GM21737 (cell line): ENCODE results near the gene TBC1D22A.
"Not testable (repeated sequence)": the region's sequence is repeated elsewhere in the genome, so short reads cannot be mapped to it uniquely, and the experiment has no call there.

Experiments
- ATAC-seq: cut with Tn5 transposase; IDR thresholded peaks from one replicate; pipeline ENCODE4 v1.9.1; 2021; ENCODE audit warnings: mild to moderate bottlenecking, moderate library complexity; ENCODE audit not compliant: unreplicated experiment

TBC1D22A gene

DNA sequence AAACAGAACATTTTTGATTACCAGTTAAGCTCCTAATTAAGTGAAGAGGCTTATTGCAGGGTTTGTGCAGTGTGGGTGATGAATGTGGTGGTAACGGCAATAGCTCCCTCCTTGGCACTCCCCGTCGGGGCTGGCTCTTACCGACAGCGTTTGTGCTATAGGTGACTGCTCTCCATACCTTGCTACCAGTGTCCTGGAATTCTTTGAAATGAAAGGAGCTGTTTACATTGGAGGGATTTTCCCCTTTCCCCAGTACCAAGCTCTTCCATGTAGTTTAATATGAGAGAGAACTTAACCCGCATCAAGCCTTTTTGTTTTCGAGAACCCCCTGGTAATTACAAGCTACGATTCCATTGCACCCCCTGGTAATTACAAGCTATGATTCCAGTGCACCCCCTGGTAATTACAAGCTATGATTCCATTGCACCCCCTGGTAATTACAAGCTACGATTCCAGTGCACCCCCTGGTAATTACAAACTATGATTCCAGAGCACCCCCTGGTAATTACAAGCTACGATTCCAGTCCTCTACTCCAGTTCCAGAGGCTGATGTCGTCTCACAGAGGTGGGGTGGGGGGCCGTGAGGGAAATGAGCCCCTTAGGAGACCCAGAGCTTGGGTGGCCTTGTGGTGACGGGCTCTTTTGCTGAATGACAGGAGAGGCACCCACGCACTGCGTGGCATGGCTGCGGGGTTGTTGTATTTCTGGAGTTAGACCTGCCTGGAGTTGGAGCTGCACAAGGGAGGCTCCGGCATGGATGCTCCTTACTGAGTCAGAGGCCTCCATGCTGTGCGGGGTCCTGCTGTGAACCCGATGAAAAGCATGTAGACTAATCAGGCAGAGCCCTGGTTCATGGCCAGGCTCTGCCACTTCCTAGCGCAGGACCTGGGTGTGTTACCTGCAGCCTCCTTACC, 205.3 kb downstream of the TBC1D22A start:
- no peak for ATAC-seq

DNA sequence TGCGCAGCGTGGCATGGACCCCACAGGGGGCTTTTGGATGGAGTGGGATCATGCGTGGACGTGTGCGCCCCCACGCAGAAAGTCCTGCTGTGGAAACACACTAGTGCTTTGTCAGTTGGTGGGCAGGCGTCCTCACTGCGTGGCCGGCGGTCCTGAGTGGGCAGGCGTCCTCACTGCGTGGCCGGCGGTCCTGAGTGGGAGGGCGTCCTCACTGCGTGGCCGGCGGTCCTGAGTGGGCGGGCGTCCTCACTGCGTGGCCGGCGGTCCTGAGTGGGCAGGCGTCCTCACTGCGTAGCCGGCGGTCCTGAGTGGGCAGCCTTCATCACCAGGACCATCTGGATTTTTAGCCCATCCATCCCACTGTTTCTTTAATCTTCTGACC, 205.9 kb downstream of the TBC1D22A start:
- no peak for ATAC-seq

DNA sequence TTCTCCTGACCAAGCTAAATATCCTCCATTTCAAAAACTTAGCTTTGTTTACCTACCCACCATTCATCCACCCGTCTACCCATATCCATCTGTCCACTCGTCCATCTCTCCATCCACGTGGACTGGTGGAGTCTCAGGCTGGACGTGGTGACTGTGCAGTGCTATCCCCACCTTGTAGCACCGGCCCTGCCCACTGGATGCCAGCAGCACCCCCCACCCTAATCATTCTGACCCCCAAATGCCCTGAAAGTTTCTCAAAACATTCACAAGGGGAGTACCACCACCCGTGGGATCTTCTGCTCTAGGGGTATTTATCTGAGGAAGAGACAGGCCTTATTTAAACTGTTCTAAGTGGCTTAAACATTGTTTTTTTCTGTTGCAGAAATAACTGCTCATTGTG, 206.4 kb downstream of the TBC1D22A start:
- ATAC-seq: no peak

GRCh38 chr22:46969491-46969890, 207.0 kb downstream of the TBC1D22A start:
- peak; percentile 79 for ATAC-seq

DNA sequence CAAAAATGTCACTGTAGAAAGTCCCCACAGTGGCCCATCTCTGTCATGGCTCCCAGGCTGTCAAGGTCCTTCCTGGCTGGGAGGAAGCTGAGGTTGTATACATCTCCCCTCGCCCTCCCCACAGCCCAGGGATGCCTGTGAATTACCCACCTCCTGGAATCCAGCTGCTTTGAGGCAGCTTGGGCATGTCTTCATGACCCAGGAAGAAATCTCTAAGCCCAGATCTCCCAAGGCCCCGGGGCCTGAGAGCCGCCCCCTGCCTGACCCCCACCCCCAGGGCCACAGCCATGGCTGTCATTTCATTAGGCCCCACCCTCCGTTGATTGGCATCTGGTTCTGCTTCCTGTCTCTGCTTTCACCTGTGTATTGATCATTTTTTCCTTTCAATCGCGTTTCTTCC, 207.5 kb downstream of the TBC1D22A start:
- peak; percentile 24 for ATAC-seq

- no peak for ATAC-seq
Observed at GRCh38 chr22:46970411-46971098, 208.1 kb downstream of the TBC1D22A start.

DNA sequence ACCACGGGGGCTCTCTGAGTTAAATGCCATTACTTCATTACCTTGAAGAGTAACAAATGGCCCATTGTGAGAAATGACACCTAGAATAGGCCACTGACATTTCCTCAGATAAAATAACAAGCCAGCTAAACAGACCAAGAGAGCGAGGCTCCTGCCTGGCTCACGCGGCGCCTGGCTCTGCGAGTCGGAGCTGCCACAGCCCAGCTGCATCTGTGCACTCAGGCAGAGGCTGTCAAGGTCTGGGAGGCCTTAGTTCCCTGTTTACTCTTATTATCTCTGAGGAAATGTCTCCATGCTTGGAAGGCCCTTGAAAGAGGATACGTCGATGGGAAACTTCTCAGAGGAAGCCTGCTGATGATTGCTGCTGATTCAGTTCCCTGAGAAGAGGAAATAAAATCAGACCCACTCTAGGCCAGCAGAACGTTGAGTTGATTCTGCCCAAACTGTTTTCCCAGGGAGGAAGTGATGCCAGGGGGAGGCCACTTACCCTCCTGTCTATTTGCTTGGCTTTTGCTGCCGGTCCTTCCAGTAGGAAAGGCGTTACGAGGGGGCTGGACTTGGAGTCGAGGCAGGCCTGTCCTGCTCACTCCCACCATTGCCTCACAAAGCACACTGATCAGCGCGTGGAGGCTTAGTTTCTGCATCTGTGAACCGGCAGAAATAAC, 208.8 kb downstream of the TBC1D22A start:
- ATAC-seq: no peak

- no peak for ATAC-seq
Observed at GRCh38 chr22:46971764-46972125, 209.3 kb downstream of the TBC1D22A start.

DNA sequence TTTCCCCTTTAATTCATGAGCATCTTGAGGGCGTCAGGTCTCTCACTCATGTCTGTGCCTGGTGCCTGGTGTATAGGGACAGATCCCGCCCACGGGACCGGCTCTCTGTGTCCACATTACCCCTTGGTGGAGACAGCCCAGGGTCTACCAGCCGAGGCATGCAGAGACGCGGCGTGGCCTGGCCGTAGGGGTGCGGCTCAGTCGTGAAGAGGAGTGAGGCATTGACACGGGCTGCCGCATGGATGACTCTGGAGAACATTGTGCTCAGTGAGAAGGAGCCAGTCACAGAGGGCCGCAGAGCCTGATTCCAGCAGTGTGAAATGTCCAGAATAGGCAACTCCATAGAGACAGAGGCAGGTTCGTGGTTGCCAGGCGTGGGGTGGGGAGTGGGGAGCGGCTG, 209.8 kb downstream of the TBC1D22A start:
- no peak for ATAC-seq

GRCh38 chr22:46972901-46973831, 210.7 kb downstream of the TBC1D22A start:
- no peak for ATAC-seq

- no peak for ATAC-seq
Observed at GRCh38 chr22:46974077-46974476, 211.6 kb downstream of the TBC1D22A start.

DNA sequence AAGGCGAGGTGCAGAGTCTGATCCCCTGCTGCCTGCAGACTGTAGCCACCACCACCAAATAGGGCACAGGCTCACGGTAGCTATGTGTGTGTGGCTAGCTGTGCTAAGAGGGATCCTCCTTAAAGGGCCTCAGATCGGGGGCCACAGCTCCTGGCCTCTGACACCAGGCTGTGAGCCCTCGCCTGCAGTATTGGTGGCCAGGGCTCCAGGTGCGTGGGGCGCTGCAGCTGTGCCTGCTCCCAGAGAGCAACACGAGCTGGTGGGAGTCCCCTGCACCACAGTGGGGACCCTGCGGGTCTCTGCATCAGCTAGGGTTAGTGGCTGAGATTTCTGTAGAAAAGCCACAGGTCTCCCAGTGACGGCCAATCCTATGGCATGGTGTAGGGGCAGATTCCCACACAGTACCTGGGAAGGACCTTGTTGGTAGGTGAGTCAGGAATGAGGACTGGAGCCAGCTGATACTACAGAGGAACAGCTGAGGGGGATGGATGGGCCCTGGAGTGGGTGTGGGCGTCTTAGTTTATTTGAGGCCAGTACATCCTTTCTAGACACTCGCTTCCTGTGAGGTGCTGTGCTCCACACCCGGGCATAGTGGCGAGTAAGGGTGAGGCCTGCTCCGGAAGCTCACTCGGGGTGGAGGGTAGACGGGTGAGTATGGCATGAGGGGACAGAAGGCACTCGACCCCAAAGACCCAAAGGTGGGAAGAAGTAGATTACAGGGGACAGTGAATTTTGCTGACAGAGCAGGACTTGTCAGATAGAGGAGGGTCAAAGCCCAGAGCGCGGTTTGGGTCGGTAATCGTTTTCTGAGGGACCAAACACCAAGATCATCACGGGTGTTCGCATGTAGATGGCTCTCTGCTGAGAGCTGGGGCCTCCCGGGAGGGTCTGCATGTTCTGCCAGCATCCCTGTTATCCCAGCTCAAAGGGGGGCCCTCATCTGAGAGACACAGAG, 212.5 kb downstream of the TBC1D22A start:
- ATAC-seq: no peak

GRCh38 chr22:46976143-46976542, 213.7 kb downstream of the TBC1D22A start:
- ATAC-seq: no peak

GRCh38 chr22:46976598-46976997, 214.1 kb downstream of the TBC1D22A start:
- ATAC-seq: no peak

DNA sequence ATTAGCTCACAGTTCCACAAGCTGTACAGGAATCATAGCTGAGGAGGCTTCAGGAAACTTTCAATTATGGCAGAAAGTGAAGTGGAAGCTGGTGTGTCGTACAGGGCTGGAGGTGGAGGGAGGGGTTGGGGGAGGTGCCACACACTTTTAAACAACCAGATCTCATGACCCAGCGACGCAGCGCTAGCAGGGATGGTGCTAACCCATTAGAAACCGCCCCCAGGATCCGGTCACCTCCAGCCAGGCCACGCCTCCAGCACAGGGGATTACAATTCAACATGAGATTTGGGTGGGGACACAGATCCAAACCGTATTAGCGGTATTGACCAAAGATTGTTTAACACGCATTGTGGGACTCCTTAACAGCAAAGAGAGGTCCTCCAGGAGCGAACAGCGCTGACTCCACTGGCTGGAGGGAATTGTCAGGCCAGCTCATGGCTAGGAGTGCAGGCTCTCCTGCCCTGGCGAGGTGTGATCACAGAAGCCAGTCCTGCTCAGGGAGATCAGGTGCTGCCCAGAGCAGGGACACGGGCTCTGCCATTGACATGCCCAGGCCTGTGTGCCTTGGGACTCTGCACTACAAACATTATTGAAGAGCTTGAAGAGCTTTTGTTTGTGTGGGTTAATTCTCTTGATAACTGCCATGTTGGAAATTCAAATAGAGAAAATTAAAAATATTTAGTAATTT, 215.3 kb downstream of the TBC1D22A start:
- ATAC-seq: no peak

DNA sequence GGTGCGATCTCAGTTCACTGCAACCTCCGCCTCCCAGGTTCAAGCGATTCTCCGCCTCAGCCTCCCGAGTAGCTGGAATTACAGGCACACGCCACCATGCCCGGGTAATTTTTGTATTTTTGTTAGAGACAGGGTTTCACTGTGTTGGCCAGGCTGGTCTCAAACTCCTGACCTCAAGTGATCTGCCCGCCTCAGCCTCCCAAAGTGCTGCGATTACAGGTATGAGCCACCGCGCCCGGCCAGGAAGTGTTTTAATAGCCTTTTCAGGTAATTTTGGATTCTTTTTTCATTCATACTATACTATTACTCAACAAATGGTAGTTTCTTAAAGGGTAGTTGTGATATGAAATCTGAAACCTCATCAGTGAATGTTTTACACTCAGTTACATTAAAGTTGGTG, 216.2 kb downstream of the TBC1D22A start:
- ATAC-seq: not testable (repeated sequence)

DNA sequence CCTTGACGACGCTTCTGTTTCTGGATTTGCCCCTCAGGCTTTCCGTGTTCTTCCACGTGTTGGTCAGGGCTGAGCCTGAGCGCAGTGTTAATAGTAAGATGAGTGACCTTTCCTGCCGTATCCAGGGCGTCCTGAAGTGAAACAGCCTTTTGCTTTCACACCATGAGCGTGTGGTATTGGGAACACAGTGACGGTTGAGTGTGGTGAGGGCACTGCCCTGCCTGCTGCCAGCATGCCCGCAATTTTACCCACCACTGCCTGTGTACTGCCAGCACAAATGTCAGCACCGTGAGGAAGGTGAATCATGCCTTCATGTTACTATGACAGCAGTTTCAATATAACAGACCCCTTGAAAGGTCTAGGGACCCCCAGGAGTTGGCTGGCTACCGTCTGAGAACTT, 217.1 kb downstream of the TBC1D22A start:
- ATAC-seq: no peak

DNA sequence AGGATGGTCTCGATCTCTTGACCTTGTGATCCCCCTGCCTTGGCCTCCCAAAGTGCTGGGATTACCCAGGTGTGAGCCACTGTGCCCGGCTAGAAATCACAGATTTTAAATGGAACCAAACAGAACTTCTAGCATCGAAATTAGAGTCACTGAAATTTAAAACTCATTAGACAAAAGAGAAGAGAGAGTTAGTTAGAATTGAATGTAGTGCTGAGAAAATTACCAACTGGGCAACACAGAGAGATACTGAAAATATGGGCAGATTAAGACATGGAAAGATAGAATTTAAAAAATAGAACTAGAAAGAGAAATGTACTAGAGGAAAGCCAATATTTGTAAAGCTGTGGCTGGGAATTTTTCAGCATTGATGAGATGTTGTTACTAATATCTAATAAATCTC, 217.9 kb downstream of the TBC1D22A start:
- no peak for ATAC-seq

DNA sequence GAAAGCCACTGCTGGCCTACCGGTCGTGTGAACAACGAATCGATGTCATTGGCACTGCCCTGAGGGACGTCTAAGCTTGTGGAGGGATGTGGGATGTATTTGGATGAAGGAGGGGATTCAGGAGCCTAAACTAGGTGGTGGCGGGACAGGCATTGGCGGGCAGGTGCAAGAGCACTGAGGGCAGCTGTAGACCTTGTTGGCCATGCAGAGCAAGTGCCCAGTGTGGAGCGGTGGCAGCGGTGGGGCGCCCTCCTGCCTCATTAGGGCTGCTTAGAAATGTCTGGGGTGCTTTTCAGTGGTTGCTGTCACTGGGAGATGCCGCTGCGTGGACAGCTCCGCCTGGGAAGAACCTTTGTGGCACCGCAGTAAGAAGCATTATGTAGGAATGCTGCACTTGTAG, 220.2 kb downstream of the TBC1D22A start:
- ATAC-seq: no peak
